ENCODE measurements around the gene TBX2.
"Not testable (repeated sequence)": the region's sequence is repeated elsewhere in the genome, so short reads cannot be mapped to it uniquely, and the experiment has no call there.

The TBX2 gene

GRCh38 chr17:61423967-61424649, 24.5 kb downstream of the TBX2 start:
- no peak for DNase-seq (ENCODE audit: extremely low spot score, insufficient read length, low read depth)
- FAIRE-seq, result no peak

- FAIRE-seq (no peak), DNase-seq (ENCODE audit: extremely low spot score, insufficient read length, low read depth) (no peak)
Measured at GRCh38 chr17:61425682-61426481, 26.2 kb downstream of the TBX2 start.

DNA sequence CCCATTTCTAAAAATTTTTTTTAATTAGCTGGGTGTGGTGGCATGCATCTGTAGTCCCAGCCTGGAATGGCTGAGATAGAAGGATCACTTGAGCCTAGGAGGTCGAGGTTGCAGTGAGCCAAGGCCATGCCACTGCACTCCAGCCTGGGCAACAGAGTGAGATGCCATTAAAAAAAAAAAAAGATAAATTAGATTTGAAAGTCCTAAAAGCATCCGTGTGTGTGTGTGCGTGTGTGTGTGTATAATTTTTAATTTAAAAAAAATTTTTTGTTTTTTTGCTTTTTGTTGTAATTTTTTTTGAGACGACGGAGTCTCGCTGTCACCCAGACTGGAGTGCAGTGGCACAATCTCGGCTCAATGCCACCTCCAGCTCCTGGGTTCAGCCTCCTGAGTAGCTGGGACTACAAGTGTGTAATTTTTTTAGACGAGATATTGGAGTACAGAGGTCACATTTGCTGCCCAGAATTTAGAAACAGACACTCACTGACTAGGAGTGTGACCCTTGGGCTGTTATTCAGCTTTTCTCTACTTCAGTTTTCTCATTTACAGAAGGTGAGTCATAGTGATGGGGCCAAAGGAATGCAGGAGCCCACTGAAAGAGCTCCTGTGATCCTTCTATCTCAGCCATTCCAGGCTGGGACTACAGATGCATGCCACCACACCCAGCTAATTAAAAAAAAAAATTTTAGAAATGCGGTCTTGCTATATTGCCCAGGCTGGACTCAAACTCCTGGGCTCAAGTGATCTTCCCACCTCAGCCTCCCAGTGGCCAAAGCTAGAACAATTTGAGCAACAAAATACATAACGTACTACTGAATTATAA, 27.1 kb downstream of the TBX2 start:
- no peak for FAIRE-seq
- no peak for DNase-seq (ENCODE audit: extremely low spot score, insufficient read length, low read depth)

GRCh38 chr17:61427567-61427966, 27.9 kb downstream of the TBX2 start:
- DNase-seq (ENCODE audit: extremely low spot score, insufficient read length, low read depth) (no peak), FAIRE-seq (no peak)

- FAIRE-seq (no peak), DNase-seq (ENCODE audit: extremely low spot score, insufficient read length, low read depth) (no peak)
Measured at GRCh38 chr17:61429274-61429673, 29.6 kb downstream of the TBX2 start.

GRCh38 chr17:61429831-61430230, 30.2 kb downstream of the TBX2 start:
- DNase-seq (ENCODE audit: extremely low spot score, insufficient read length, low read depth); FAIRE-seq: not testable (repeated sequence)

DNA sequence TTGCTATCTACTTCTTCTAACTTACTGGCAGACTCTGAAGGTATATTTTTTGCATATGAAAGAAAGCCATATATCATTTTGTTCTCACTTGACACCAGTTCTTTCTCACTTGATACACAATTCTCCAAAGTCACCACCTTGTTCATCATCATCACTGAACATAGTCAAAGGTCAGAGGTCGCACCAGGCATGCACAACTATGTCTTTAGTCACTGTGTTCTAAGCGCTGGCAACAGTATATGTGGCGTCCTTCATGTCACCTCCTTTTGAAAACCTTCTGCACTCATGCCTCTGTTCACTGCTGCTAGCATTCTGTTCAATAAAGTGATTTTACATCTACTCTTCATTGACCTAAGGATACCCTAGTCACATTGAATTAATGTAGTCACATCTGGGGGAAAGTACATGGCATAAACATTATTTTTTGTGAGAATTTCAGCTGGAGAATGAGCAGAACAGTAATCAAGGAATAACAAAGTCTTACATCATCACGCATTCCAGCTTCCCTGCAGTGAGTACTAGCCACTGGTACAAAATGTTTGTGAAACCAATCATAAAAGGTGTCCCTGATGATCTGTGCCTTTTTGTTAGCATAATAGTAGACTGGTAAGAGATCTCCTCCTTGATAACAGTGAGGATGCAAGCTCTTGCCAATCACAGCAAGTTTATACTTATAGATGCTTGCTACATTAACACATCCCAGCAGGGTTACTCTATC, 32.1 kb downstream of the TBX2 start:
- FAIRE-seq, result no peak

GRCh38 chr17:61436273-61436672, 36.6 kb downstream of the TBX2 start:
- DNase-seq (ENCODE audit: extremely low spot score, insufficient read length, low read depth) (no peak), FAIRE-seq (no peak)

More for the DNA sequence above, 32.1 kb downstream of the TBX2 start:
- DNase-seq (ENCODE audit: extremely low spot score, insufficient read length, low read depth), result no peak

- FAIRE-seq, result no peak
Measured at GRCh38 chr17:61436995-61437704, 37.5 kb downstream of the TBX2 start.

DNA sequence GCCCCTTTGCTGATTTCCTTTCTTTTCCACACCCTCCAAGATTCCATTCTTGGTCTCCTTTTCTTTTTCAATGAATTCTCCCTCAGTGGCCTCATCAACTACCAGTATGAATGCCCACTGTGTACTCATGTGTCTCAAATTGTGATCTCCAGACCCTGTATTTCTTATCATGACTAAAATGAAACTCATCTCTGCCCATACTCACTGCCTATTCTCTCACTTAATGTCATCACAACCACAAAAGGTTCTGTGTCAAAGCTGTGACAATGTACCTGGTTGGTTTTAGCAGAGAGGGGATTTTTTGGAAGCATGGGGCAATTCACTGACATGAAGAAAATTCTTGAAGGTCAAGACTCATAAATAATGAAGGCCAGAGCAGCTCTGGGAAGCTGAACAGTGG, 41.1 kb downstream of the TBX2 start:
- FAIRE-seq, result no peak

More at GRCh38 chr17:61436995-61437704, 37.5 kb downstream of the TBX2 start:
- DNase-seq (ENCODE audit: extremely low spot score, insufficient read length, low read depth), result no peak

DNA sequence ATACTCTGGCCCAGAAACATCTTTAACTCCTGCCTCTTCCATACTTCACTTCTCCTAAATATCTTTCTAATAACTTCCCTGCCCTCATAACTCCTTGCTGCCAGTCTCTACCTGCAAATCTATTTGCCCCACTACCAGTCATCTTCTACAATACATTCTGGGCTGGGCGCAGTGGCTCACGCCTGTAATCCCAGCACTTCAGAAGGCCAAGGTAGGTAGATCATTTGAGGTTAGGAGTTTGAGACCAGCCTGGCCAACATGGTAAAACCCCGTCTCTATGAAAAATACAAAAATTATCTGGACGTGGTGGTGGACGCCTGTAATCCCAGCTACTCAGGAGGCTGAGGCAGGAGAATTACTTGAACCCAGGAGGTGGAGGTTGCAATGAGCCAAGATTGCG, 41.9 kb downstream of the TBX2 start:
- not testable (repeated sequence) for FAIRE-seq; DNase-seq (ENCODE audit: extremely low spot score, insufficient read length, low read depth)

More for the DNA sequence above, 41.1 kb downstream of the TBX2 start:
- DNase-seq (ENCODE audit: extremely low spot score, insufficient read length, low read depth), result no peak

GRCh38 chr17:61442136-61442775, 42.6 kb downstream of the TBX2 start:
- FAIRE-seq (no peak), DNase-seq (ENCODE audit: extremely low spot score, insufficient read length, low read depth) (no peak)

DNA sequence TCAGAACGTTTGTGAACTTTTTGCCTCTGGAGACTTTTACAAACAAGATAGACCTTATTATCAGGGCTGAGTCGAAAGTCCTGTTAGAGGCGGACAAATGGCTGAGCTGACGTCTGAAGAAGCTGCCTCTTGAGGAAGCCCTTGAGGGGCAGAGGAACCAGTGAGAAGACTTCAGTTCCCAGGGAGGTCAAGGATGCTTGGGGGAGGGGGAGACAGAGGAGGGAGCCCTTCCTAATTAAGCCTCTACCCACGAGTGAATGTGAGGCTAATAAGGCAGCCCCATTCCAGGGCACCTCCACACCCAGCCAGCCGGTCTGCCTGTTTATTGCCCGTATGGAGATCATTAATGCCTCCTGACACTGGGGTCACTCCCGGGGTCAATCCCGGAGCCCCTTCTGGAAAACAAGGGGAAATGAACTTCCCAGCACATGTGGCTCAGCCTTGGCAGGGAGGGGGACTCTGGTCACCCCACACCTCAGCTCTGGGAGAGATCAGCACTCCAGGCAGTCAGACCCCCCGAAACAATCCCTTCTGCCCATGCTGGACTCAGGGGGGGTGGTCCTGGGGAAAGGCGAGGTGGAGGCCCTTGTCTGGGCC, 43.3 kb downstream of the TBX2 start:
- FAIRE-seq (no peak), DNase-seq (ENCODE audit: extremely low spot score, insufficient read length, low read depth) (no peak)

DNA sequence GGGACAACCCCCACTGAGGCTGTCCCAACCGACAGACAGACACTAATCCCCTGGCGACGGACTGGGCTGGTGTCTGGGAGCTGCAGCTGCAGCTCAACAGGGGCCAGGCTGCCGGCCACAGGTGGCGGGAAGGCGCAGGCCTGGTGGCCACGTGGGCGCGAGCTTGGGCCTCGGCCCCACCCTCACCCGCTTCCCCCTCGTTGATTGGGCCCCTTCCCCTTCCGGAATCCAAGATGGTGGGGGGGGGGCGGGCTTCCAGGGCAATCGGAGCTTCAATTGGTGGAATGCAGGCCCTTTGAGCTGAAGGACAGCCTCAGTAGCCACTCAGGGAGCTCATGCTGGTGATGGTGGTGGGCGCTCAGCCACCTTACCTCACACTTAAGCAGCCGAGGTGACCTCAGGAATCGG, 43.8 kb downstream of the TBX2 start:
- no peak for DNase-seq (ENCODE audit: extremely low spot score, insufficient read length, low read depth)
- no peak for FAIRE-seq

DNA sequence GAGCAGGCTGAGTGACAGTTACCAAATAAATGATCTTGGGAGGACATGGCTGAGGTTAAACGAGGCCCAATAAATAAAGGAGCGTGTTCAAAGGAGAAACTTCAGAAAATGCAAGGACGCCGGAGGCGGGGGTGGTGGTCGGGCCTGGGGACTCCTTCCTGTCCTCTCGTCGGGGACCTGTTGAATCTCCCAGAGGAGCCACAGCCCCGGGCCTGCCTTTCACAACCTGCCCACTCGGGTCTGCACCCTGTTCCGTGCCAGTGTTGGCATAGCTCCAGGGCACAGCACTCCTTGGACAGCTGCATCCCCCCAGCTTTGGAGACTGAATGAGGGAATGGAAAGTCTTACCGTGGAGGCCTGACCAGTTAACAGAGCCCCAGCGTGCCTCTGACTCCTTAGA, 44.4 kb downstream of the TBX2 start:
- FAIRE-seq, result no peak
- DNase-seq (ENCODE audit: extremely low spot score, insufficient read length, low read depth), result no peak

- no peak for DNase-seq (ENCODE audit: extremely low spot score, insufficient read length, low read depth)
- FAIRE-seq, result no peak
Measured at GRCh38 chr17:61444831-61445230, 45.2 kb downstream of the TBX2 start.

GRCh38 chr17:61447358-61447757, 47.7 kb downstream of the TBX2 start:
- FAIRE-seq (no peak), DNase-seq (ENCODE audit: extremely low spot score, insufficient read length, low read depth) (no peak)

DNA sequence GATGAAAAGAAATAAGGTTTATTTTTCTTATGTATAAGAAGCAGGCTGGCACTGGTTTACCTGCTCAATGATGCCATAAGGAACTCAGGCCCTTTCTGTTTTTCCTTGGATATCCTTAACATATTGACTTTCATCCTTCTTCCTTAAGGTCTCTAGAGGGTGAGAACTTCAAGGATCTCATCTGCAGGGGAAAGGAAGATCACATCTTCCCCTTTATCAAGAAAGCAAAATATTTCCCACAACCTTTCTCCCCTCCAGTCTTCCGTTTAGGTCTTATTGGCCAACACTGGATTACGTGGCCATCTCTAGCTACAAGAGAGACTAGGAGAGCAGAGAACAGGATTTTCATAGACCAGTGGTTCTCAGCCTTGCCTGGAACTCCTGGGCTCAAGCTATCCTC, 48.4 kb downstream of the TBX2 start:
- FAIRE-seq (no peak), DNase-seq (ENCODE audit: extremely low spot score, insufficient read length, low read depth) (no peak)
